K562 (cell line): ENCODE results near the gene LIF.

Experiments
- BRF2 ChIP-seq: IDR thresholded peaks from 3 replicates; pipeline ENCODE4 v1.6.1; 2011; ENCODE audit warnings: borderline replicate concordance, mild to moderate bottlenecking; ENCODE audit not compliant: insufficient read length, insufficient read depth
- CTCFL ChIP-seq: IDR thresholded peaks from 2 replicates; pipeline ENCODE4 v1.6.1; 2011; ENCODE audit warnings: borderline replicate concordance, low read depth, mild to moderate bottlenecking, moderate library complexity, low read length; ENCODE audit not compliant: insufficient read depth, poor library complexity, severe bottlenecking
- EHMT2 ChIP-seq: fragments of 450-650 bp; IDR thresholded peaks from 2 replicates; pipeline ENCODE4 v1.6.1; 2018; ENCODE audit warnings: antibody characterized with exemption
- FOXJ3 ChIP-seq: sonication (generic); formaldehyde crosslinking; IDR thresholded peaks from 2 replicates; pipeline ENCODE4 v1.4.0; 2020; ENCODE audit warnings: mild to moderate bottlenecking, missing genetic modification reagents
- MED1 ChIP-seq: sonication (generic); formaldehyde crosslinking; IDR thresholded peaks from 2 replicates; pipeline ENCODE4 v1.8.1; 2023; ENCODE audit warnings: missing genetic modification reagents, borderline replicate concordance
- RBM39 ChIP-seq: fragments of 200-400 bp; formaldehyde crosslinking; optimal IDR thresholded peaks from 2 replicates; pipeline ENCODE3; 2018; ENCODE audit warnings: low read depth, low read length
- TCF7L2 ChIP-seq: fragments of 150-350 bp; IDR thresholded peaks from 2 replicates; pipeline ENCODE4 v1.6.1; 2016; ENCODE audit warnings: low read depth, mild to moderate bottlenecking, low read length, moderate library complexity
- TRIM24 ChIP-seq, 2 experiments: fragments of 450-650 bp; IDR thresholded peaks; 2 replicates each; pipeline ENCODE4 v1.6.1; 2016
- ZNF224 ChIP-seq: sonication (generic); formaldehyde crosslinking; IDR thresholded peaks from 2 replicates; pipeline ENCODE4 v1.8.0; 2022; ENCODE audit warnings: mild to moderate bottlenecking, missing genetic modification reagents

- TF ChIP-seq TCF7L2, result no peak
- no peak for TF ChIP-seq RBM39
- TF ChIP-seq CTCFL, result no peak
- no peak for TF ChIP-seq ZNF224 (CRISPR knock-in tag)
- TF ChIP-seq MED1 (CRISPR knock-in tag), result no peak
- TF ChIP-seq TRIM24 (IDR thresholded peaks at IDR 0.05), result no peak
- TF ChIP-seq BRF2, result no peak
- no peak for TF ChIP-seq EHMT2
- no peak for TF ChIP-seq FOXJ3 (CRISPR knock-in tag)
These were observed 20.2 kb downstream of the LIF start for GRCh38 chr22:30226192-30226832.
